ENCODE results near the gene NPDC1. TPM values are rescaled to one million over a fixed set of nuclear protein-coding genes. Genes with fewer than 3 reads are reported as not detected.

NPDC1 gene
- total and polyA plus RNA-seq, 2 of the 8 experiments (the other 6 are each of a cell fraction or from before 2014, with no cell fraction given): 26.2 to 44.1 TPM

GRCh38 chr9:137034039-137034708 lies 11.8 kb downstream of the NPDC1 start (continued):
- TF ChIP-seq CHD7 (IDR thresholded peaks at IDR 0.05; ENCODE audit: insufficient replicate concordance, low read length) (no peak), KDM1A (IDR thresholded peaks at IDR 0.05; ENCODE audit: borderline replicate concordance, low read length) (no peak), RFX5 (IDR thresholded peaks at IDR 0.05; ENCODE audit: borderline replicate concordance, low read depth, low read length) (no peak), SIRT6 (IDR thresholded peaks at IDR 0.05; ENCODE audit: low read length) (no peak), CHD2 (IDR thresholded peaks at IDR 0.05; ENCODE audit: low read length) (no peak), JUN (IDR thresholded peaks at IDR 0.05; ENCODE audit: low read depth, low read length) (no peak), SUZ12 (IDR thresholded peaks at IDR 0.05; ENCODE audit: low read length) (no peak), ATF2 (IDR thresholded peaks at IDR 0.05; ENCODE audit: low read length) (no peak), TAF1 (IDR thresholded peaks at IDR 0.05; ENCODE audit: low read depth, low read length) (no peak), POU5F1 (IDR thresholded peaks at IDR 0.05; ENCODE audit: low read depth, low read length) (no peak)
